Iris pigment epithelial cell (primary cell): ENCODE measurements around the gene MDFI.

Source experiments
- DNase-seq: peaks from one replicate; pipeline ENCODE4 v3.0.0-alpha.2; 2011; ENCODE audit warnings: low read depth

Gene MDFI

DNA sequence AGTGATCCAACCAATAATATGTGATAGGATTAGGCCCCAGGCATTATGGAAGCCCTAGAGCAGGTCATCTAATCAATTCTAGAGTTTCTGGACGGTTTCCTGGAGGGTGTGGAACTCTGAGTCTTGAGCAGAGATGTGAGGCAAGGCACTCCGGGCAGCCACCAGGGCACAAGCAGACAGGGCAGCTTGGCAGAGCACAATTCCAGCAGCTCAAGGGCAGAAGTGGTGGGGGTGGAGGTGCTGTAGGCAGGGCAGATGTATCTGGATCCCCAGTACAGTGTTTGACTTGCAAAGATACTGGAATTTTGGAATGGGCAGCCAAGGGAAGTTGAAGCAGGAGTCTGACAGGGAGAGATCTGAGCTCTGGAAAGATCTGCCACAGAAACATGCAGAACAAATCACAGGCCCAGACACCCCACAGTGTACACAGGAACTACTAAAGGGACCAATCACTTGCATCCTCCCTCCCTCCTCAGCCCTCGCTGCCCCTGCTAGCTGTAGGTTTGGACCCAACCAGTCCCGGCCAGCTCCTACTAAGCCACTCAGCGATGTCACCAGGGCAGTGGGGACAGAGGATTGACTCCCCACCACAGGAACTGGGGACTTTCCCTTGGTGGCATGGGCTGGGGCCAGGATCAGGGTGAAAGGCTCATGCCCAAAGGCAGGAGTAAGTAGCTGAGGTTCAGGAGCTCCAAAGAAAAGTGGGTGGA is 50.1 kb downstream of the MDFI start:
- DNase-seq: no peak

DNA sequence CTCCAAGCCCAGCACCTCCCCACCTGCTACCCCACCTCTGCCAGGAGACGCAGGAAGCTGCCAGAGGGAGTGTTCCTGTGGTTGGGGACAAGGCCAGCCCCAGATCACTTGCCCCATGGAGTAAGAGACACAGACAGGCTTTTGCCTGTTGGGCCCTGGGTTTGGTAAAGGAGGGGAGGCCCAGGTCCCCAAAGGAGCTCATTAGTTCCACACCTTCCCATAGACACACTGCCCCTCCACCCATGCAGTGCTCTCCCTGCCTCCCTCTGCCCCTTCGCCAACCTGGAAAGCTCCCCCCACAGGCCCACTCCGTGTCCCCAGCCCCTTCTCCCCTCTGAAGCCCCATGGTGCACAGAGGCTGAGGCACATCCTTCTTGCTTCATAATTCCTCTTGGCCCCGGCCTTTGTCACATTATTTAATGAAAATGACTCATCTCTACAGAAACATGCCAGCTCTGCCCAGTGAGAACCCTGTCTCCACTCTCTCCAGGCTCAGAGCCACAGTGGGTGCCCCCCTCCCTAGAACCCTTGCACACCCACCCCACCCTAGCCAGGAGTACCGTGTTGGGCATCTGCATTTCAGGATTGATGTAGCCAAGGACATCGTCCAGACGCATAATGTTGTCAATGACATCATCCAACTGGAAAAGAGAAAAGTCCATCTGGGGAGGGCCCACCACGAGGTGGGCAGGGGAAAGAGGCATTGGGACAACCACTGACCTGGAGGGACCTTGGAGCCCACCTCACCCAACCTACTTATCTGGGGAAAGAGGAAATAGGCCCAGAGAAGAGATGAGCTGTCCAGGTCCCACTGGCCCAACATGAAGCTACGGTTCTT is 51.1 kb downstream of the MDFI start:
- peak; percentile 27 for DNase-seq

DNA sequence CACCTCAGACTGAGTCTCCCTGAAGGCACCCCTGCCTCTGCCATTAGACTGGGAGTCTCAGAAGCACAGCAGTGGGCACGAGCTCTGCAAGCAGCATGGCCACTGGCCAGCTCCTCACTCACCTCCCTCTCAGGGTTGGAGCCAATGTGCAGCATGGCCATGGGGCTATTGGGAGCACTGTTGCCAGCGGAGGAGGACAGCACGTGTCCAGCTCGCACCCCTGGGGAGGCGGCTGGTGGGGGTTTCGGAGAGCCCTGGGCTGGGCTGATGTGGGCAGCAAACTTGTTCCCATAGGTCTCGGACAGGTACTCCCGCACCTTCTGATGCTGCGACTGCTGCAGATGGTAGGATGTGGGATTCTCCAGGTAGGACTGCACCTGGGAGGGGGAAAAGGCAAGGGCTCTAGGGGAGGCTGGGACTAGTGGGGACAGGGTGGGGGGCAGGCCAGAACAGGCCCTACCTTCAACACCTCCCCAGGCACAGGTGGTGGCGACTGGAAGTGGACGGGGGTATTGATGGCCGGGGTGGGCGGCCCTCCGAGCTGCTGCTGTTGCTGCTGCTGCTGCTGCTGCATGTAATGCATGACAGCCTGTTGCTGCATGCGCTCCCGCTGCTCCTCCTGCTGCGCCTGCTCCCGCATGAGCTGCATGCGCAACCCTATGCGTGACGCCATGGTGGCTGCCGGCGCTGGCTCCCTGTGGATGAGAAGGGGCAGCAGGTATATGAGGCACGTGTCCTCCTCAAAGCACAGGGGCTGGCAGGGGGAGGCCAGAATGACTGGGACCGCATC is 52.5 kb downstream of the MDFI start:
- DNase-seq: no peak

DNA sequence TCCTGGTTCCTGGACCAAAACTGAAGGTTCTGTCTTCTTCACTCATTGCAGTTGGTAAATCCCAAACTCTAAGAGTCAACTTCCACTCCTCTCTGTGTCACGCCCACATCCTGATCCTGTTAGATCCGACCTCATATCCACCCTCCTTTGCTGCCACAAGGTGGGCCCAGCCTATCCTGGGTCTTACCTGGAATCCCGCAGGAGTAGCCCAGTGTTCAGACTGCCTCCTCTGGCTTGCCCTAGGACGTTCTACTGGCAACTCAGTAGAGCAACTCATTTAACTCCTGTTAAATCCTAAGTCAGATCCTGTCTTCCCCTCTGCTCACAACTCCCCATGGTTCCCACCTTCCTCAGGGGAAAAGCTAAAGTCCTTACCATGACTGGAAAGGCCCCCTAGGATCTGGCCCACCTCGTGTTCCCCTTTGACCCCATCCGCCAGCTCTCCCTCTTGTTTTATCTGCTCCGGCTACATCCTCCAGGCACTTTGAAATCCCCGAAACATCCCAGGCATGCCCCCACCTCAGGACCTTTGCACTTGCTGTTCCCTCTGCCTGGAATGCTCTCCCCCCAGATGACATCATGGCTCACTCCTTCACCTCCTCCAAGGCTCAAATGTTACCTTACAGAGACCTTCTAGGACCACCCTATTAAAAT is 53.3 kb downstream of the MDFI start:
- DNase-seq: no peak

DNA sequence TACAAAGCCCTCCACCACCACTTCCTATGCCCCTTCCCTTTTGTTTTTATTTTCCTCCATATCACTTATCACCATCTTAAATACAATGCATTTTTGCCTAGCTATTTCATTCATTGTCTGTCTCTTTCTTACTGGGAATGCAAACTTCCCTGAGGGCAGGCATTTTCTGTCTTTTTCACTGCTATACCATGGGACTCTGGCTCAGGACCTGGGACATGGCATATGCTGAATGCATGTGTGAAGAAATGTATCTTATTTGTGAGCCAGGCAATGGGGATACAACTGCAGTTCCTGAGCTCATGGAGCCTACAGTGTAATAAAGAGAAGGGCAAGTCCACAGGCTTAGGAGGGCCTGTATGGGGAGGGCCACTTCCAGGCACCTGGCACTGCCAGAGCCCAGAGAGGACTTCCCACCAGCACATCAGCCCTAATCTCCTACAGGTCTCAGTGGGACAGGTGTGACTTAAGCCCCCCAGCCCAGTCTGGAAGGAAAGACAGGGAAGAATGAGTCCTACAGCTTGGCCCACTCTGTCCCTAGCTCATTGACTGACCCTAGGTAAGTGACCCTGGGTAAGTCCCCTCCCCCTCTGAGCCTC is 53.9 kb downstream of the MDFI start:
- DNase-seq: no peak

DNA sequence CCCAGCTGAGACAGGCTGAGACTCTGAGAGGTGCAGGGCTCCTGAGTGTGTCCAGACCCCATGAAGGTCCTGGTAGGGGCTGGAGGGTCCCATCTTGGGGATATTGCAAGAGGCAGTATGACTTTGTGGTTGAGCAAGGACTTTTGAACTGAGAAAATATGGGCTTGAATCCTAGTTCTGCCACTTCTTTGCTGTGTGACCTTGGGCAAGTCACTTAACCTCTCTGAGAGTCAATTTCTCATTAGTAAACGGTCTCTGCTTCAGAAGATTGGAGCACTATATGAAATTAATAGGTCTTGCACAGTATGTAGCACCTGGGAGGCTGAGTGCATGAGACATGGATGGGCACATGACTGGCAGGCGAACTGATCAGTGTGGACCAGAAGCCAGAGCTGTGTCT is 54.5 kb downstream of the MDFI start:
- DNase-seq: no peak

DNA sequence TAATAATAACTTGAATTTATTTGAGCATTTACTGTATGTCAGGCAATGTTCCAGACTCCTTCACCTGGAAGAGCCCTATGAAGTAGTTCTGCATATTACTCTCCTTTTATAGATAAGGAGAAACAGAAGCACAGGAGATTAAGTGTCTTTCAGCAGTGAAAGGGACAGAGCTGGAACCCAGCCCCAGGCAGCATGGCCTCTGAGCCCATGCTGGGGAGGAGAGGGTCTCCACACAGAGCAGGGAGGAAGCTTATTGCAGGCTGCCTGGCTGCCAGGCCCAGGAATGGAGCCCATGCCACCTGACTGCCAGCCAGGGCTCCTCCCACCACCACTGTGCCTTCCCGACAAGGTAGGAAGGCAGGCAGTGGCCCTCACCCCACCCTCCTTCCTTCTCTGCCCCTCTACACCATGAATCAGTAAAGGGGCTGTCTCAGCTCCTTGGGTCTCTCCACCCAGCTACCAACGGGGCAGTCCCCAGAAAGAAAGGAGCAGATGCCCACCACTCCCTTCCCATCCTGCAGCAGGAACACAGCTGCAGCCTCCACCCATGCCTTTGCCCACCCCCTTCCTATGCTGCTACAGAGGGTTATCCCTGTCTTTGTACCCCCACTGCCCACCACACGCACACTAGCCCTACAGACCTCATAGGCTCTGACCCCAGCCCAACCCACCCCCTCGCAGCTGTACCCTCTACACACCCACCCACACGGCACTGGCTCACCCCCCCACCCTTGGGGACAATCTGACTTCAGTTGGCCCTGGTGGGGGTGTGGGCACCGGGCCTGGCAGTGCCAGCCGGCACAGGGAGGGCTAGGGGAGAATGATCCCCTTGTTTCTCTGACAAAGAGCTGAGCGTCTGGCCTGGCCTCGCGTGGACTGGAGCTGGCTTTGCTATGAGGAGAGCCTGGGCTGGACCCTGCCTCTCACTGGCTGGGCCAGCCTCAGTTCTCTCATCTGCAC is 55.3 kb downstream of the MDFI start:
- no peak for DNase-seq

DNA sequence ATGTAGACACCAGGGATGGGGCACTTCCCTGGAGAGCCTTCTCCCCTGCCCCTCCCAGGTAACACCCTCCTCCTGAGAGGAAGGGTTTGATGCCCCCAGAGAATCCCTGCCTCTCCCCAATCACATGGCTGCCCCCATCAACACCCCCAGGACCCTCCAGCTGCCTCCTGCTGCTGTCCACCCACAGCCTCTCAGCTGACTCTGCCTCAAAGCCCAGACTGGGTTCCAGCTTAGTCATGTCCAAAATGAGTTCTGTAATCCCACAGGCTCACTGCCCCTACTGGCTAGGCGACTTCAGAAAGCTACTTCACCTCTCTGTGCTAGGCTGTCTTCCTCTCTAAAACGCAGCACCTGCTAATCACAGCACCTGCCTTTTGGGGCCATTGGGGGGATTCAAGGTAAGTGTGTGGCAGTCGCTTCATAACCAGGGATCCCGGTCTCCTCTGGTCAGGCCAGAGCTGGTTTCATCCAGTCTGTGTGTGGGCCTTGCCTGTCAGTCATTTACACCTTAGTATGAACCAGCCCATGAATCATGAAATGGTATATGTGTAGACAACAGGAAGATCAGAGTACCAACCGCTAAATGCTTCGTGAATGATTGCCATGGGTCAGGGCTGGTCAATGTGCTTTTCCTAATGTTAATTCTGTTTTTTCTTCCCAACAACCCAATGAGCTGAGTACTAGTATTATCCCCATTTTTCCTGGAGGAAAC is 56.7 kb downstream of the MDFI start:
- DNase-seq: peak; percentile 55

DNA sequence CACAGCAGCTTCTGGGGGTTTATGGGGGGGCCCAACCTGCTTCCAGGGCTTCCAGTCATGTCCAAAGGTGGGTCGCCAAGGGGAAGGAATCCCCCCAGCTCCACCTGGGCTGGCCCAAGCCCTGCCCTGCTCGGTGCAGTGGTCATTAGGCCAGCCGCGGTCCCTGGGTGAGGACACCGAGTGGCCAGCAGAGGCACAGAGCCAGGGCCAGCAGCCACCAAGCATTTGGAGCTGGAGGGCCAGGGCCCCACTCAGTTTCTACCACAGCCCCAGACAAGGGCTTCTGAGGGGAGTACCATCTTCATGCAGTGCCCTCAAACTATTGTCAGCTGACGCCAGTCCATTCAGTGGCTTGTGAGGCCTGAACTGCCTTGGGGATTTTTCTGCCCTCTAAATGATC is 57.6 kb downstream of the MDFI start:
- DNase-seq: no peak

DNA sequence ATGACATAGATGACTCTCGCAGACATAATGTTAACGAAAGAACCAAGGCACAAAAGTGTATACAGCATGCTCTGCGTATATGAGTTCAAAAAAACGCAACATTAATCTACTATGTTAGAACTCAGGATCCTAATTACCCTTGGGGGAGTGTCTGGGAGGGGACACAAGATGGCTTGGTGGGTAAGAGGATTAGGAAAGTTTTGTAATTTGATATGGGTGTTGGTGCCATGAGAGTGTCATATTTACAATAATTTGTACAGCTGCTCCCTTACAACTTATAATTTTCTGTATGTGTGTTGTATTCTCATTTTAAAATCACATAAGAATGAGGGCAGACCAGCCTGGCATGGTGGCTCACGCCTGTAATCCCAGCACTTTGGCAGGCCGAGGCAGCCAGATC is 58.5 kb downstream of the MDFI start:
- no peak for DNase-seq

DNA sequence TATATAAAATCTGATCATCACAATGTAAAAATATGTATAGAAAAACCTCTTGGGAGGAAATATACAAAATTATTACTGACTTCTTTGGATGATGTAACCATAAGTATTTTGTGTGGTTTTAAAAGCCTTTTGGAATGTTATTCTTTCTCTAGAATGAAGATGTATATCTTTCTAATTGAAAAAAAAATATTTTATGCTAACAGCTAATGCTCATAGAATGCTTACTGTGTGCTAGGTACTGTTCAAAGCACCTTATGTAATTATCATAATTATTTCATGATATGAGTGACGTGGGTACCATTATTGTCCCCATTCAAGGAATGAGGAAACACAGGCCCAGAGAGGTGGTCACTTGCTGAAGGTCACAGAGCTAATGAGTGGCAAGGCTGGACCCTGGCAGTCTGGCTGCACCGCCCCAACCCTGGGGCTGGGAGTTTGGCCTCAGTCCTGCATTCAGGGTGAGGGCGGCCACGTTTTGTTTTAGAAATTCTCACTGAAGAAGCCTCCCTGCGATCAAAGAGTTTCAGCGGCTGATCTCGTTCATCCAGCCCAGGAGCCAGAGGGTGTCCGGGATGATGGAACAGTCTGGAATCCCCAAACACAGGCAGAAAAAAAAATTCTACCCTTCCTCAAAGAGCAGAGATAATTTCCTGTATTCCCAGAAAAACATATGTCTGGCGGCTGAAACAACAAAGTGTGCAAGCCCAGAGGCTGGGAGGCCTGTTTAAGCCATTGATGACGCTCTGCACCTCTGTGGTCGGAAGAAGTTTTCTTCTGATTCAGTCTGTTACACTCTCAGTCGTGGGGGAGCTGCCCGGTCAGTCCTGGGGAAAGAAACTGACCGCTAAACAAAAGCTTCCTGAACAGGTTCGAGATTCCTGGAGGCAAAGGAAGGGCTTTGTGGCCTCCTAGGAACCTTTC is 59.9 kb downstream of the MDFI start:
- peak; percentile 98 for DNase-seq

DNA sequence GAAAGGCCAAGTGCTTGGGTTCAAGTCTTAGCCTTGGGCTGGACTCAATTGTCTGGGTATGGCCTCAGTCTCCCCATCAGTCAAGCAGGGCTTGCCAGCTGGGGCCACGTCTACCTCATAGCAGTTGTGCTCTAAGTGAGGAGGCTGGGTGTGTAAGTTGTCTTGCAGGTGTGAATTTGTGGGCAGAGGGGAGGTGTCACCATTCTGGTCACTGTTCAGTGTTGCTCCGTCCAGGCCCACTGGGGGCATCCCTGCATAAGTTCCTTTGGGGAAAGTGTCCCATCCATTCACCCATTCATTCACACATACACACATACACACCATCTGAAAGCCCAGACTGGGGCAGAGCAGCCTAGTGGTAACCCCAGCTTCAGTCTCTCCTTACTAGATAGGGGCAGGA is 60.8 kb downstream of the MDFI start:
- DNase-seq: no peak

DNA sequence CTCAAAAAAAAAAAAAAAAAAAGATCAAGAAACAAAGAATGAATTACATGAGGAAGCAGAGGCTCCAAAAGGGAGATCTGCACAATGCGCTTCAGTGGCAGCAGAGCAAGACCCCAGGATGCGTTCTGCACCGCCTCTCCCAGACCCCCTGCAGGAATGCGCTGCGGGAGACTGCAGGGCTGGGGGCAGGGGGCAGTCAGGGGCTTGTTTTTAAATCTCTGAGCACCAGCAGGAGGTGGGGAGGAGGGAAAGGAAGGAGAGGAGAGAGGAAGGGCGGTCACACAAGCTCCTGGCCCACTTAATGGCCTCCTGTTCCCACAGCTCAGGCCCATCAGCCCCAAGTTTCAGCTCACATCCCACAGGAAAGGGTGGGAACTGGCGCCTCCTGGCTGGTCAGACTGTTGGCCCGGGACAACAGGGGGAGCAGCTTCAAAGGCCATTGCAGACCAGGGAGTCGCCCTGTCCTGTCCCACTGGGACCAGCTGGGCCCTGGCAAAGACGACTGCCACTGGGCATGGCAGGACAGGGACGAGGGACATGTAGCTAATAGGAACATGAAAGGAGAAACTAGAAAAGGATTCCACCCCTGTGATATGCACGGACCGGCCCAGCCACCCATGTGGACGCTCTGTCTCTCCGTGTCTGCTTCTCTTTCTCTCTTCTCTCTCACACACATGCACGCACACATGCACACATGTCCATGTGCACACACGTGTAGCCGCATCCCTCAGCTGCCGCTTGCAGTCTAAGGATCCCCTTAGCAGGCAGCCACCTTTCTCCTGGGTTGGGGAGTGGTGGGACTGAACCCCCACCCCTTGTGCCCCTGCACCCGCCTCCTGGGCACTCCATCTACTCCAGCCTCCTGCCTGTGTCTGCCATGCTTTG is 62.4 kb downstream of the MDFI start:
- no peak for DNase-seq

DNA sequence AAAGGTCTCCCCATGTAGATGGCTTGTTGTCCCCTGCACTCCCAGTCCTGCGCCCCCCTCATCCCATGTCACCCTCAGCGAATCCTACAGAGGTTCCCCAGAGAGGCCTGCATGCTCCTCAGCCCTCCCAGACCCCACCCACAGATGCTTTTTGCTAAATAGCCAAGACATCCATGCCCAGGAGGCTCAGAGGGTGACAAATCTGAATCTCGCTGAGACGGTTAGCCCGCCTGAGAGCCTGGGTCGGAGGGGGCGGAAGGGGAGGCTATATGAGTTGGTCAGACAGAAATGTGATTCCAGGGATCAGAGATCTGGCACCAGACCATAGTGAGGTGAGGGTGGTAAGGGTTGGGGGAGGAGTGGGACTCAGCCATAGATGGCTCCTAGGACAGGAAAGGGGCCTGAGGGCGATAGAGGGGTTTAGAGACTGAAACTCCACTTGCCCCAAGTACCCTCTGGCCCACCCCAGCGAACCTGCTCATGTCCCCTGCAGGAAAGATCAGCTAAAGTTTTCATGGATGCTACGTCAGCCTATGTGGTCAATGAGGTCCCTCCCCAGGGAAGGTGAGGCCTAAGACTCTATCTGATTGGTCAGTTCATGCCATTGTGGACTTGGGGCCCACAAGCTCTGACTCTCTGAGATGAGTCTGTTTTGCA is 63.9 kb downstream of the MDFI start:
- no peak for DNase-seq

DNA sequence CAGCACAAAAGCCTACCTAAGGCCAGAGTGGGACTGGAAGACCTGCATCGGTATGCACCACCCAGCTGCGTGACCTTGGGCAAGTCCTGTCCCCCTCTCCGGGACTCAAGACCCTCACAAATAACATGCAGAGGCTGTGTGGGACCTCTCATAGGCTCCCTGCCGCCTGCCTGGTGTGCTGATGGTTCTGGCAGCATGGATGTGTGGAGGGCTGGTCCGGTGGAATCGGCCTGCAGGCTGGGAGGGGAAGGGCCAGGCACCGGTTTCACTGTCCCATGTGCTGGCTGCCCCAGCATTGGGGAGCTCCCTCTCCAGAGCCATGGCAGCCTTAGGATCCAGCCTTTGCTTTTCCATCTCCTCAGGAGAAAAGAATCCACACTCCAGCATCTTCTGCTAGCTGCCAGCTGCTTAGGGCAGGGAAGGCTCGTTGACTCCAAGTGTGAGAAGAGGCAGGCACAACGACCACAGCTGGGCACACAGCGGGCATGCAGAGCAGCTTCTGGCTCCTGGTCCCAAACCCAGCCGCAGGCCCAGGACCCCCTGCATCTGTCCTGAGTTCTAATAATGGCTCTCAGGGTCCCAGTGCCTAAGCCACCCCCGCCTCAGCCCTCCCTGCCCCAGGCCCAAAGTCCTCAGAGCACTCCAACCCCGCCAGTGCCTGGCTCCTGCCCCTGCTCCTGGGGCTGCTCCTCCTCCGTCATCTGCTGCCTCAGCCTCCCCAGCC is 64.7 kb downstream of the MDFI start:
- DNase-seq: no peak
